ENCODE results near the gene KCNIP1. TPM values are rescaled to one million over a fixed set of nuclear protein-coding genes. Genes with fewer than 3 reads are reported as not detected.

The KCNIP1 gene
- polyA plus RNA-seq, 1 of the 3 experiments (the other 2 are of a cell fraction), result 1.3 TPM

GRCh38 chr5:170553218-170553617 lies 49.4 kb downstream of the KCNIP1 start:
- Histone ChIP-seq H3K9ac (no peak overlapping the region), H3K4me3 (ENCODE audit: low read depth in 2 of 2, low read length in 1 of 2) (no peak overlapping the region), H3K36me3 (replicated peaks in 1 of 2; ENCODE audit: control insufficient read depth in 1 of 2, insufficient read depth in 2 of 2, low read length in 1 of 2) (no peaks in the 10 kb centered on the region), H3K27me3 (ENCODE audit: insufficient read depth) (no peaks in the 10 kb centered on the region), H3F3A (replicated peaks; ENCODE audit: insufficient read depth) (no peaks in the 10 kb centered on the region), H2AFZ (ENCODE audit: low read depth) (no peak overlapping the region), H3K4me1 (ENCODE audit: control insufficient read depth in 1 of 2, insufficient read depth in 2 of 2, low read depth in 1 of 2, low read length in 1 of 2) (peaks cover 0 to 9% of the 10 kb centered on the region in 2 experiments; a peak in 1 of 4 replicates), H4K20me1 (ENCODE audit: insufficient read depth) (no peaks in the 10 kb centered on the region), H3K27ac (ENCODE audit: low read depth in 2 of 2, low read length in 1 of 2) (no peak overlapping the region), H3K9me3 (no peaks in the 10 kb centered on the region), H3K9me2 (no peaks in the 10 kb centered on the region), H3K4me2 (no peak overlapping the region), H3K79me2 (ENCODE audit: insufficient read depth) (no peaks in the 10 kb centered on the region)
- WGBS (ENCODE audit: low lambda C conversion rate), result 48% methylated on average over 2 of the region's 4 CpGs
- DNase-seq, result no peak
- ChIA-PET CTCF (interaction anchor here (1.1 kb wide), 1 partner anchor 327 kb away, joined by 3 read pairs; no protein-coding TSS in a partner anchor), POLR2A (no interaction called here)
- no peak for TF ChIP-seq EP300 (IDR thresholded peaks at IDR 0.05; ENCODE audit: borderline replicate concordance in 1 of 2, low read depth in 1 of 2, low read length in 1 of 2)
- no peak for TF ChIP-seq CTCF (IDR thresholded peaks at IDR 0.05)
- TF ChIP-seq FOXJ3 (CRISPR knock-in tag; IDR thresholded peaks at IDR 0.05), result no peak
- no peak for TF ChIP-seq YY1 (IDR thresholded peaks at IDR 0.05; ENCODE audit: low read depth)
- TF ChIP-seq REST (IDR thresholded peaks at IDR 0.05; ENCODE audit: low read depth, low read length), result no peak
- no peak for TF ChIP-seq SMC3 (IDR thresholded peaks at IDR 0.05; ENCODE audit: low read depth, low read length)
- TF ChIP-seq TCF12 (IDR thresholded peaks at IDR 0.05), result no peak
- TF ChIP-seq ELF1 (IDR thresholded peaks at IDR 0.05), result no peak
- TF ChIP-seq RXRA (IDR thresholded peaks at IDR 0.05; ENCODE audit: borderline replicate concordance, low read depth), result no peak
- TF ChIP-seq EZH2phosphoT487 (IDR thresholded peaks at IDR 0.05; ENCODE audit: borderline replicate concordance, low read depth), result no peak
- no peak for TF ChIP-seq MXI1 (IDR thresholded peaks at IDR 0.05; ENCODE audit: low read depth, low read length)
- no peak for TF ChIP-seq RCOR1 (IDR thresholded peaks at IDR 0.05; ENCODE audit: low read length)
- TF ChIP-seq NRF1 (IDR thresholded peaks at IDR 0.05; ENCODE audit: low read depth, low read length), result no peak
- TF ChIP-seq IRF3 (IDR thresholded peaks at IDR 0.05; ENCODE audit: low read depth, low read length), result no peak
- no peak for TF ChIP-seq GATA2 (CRISPR knock-in tag; IDR thresholded peaks at IDR 0.05)
- no peak for TF ChIP-seq GABPA (IDR thresholded peaks at IDR 0.05; ENCODE audit: low read depth)
- TF ChIP-seq FOSL2 (IDR thresholded peaks at IDR 0.05; ENCODE audit: borderline replicate concordance, low read depth), result no peak
- no peak for TF ChIP-seq USF2 (IDR thresholded peaks at IDR 0.05; ENCODE audit: borderline replicate concordance, low read depth, low read length)
- TF ChIP-seq RFX5 (IDR thresholded peaks at IDR 0.05; ENCODE audit: low read length), result no peak
- no peak for TF ChIP-seq JUND (IDR thresholded peaks at IDR 0.05)

All from SK-N-SH (cell line).